GM12878 (cell line): ENCODE measurements around the gene PAXX. TPM values are rescaled to one million over a fixed set of nuclear protein-coding genes. Genes with fewer than 3 reads are reported as not detected.

Experiments
- BACH1 ChIP-seq: fragments of 450-650 bp; IDR thresholded peaks from 2 replicates; pipeline ENCODE4 v1.6.1; 2017; ENCODE audit warnings: mild to moderate bottlenecking, borderline replicate concordance
- BCL3 ChIP-seq: IDR thresholded peaks from 2 replicates; pipeline ENCODE4 v1.6.1; 2011; ENCODE audit warnings: borderline replicate concordance, low read depth, mild to moderate bottlenecking, moderate library complexity, low read length; ENCODE audit not compliant: insufficient read depth, poor library complexity, severe bottlenecking
- BHLHE40 ChIP-seq, 2 experiments: fragments of 450-650 bp in 1 of 2; IDR thresholded peaks; 2 replicates each; pipeline ENCODE4 v1.6.1; 2011 to 2017; ENCODE audit warnings: low read depth in 2 of 2, borderline replicate concordance in 1 of 2, improper control_type of control experiment in 1 of 2, low read length in 1 of 2, mild to moderate bottlenecking in 1 of 2
- GATAD2B ChIP-seq: fragments of 450-650 bp; conservative IDR thresholded peaks from 2 replicates; pipeline ENCODE4 v1.6.1; 2017; ENCODE audit warnings: low read depth, mild to moderate bottlenecking, moderate library complexity
- JUND ChIP-seq: IDR thresholded peaks from 2 replicates; pipeline ENCODE4 v1.6.1; 2012; ENCODE audit warnings: low read depth, mild to moderate bottlenecking, low read length, improper control_type of control experiment, moderate library complexity
- LARP7 ChIP-seq: fragments of 450-650 bp; IDR thresholded peaks from 2 replicates; pipeline ENCODE4 v1.6.1; 2017; ENCODE audit warnings: mild to moderate bottlenecking
- NFYB ChIP-seq: IDR thresholded peaks from 2 replicates; pipeline ENCODE4 v1.6.1; 2011; ENCODE audit warnings: low read depth, mild to moderate bottlenecking, low read length, improper control_type of control experiment, moderate library complexity; ENCODE audit not compliant: insufficient read depth
- NR2C1 ChIP-seq: fragments of 450-650 bp; IDR thresholded peaks from 2 replicates; pipeline ENCODE4 v1.6.1; 2017; ENCODE audit warnings: antibody characterized with exemption, mild to moderate bottlenecking, moderate library complexity
- POLR2AphosphoS2 ChIP-seq: IDR thresholded peaks from 2 replicates; pipeline ENCODE4 v1.6.1; 2011; ENCODE audit warnings: low read depth, mild to moderate bottlenecking, low read length, improper control_type of control experiment, moderate library complexity
- RBBP5 ChIP-seq: fragments of 200-600 bp; sonication (generic); conservative IDR thresholded peaks from 2 replicates; pipeline ENCODE4 v1.6.1; 2016
- REST ChIP-seq: IDR thresholded peaks from 2 replicates; pipeline ENCODE4 v1.6.1; 2012; ENCODE audit warnings: mild to moderate bottlenecking, low read depth, low read length
- RFX5 ChIP-seq: IDR thresholded peaks from 2 replicates; pipeline ENCODE4 v1.6.1; 2011; ENCODE audit warnings: low read depth, low read length, improper control_type of control experiment
- SMARCA5 ChIP-seq: fragments of 450-650 bp; IDR thresholded peaks from 2 replicates; pipeline ENCODE4 v1.6.1; 2017; ENCODE audit warnings: mild to moderate bottlenecking
- SREBF2 ChIP-seq: IDR thresholded peaks from 2 replicates; pipeline ENCODE4 v1.6.1; 2012; ENCODE audit warnings: mild to moderate bottlenecking, low read length
- SUZ12 ChIP-seq: fragments of 200-600 bp; sonication (generic); IDR thresholded peaks from one replicate; pipeline ENCODE4 v1.6.1; 2018; ENCODE audit warnings: antibody characterized with exemption, mild to moderate bottlenecking; ENCODE audit not compliant: unreplicated experiment
- TARDBP ChIP-seq: IDR thresholded peaks from 2 replicates; pipeline ENCODE4 v1.6.1; 2016; ENCODE audit warnings: borderline replicate concordance
- TCF3 ChIP-seq: IDR thresholded peaks from 2 replicates; pipeline ENCODE4 v1.6.1; 2012; ENCODE audit warnings: low read depth, mild to moderate bottlenecking, low read length, borderline replicate concordance; ENCODE audit not compliant: insufficient read depth
- polyA plus RNA-seq, 11 experiments: library from polyadenylated mRNA; depleted of rRNA in 4 of 11; unstranded in 6 of 11; stranded (reverse) in 5 of 11; fragments of >200 nt; fragmentation: Nextera tagmentation in 4 of 11; fragmentation: Illumina TruSeq in 1 of 11; extraction: Ambion mirVana in 4 of 11; extraction: Trizol in 1 of 11; gene quantifications; 1 replicate in 1 of 11; 2 replicates in 10 of 11; pipeline versions ENCODE4 v1.2.1 to v1.2.3, GENCODE V29; 2011 to 2016; ENCODE audit warnings: inconsistent platforms in 2 of 11, missing spikeins in 2 of 11, low read depth in 1 of 11
- total RNA-seq, 4 experiments: library from RNA; depleted of rRNA in 3 of 4; stranded (reverse); fragments of >200 nt in 3 of 4; fragmentation: Illumina TruSeq in 1 of 4; extraction: Trizol in 1 of 4; gene quantifications; 2 replicates each; pipeline versions ENCODE4 v1.2.1 to v1.2.3, GENCODE V29; 2013 to 2021
- TF ChIP-seq, protein P1 (sequence below): fragments of 450-650 bp; IDR thresholded peaks from 2 replicates; pipeline ENCODE4 v1.6.1; 2017; ENCODE audit warnings: antibody characterized with exemption, mild to moderate bottlenecking, moderate library complexity
- TF ChIP-seq, protein P2 (sequence below): fragments of 450-650 bp; IDR thresholded peaks from 2 replicates; pipeline ENCODE4 v1.6.1; 2016; ENCODE audit warnings: mild to moderate bottlenecking
- TF ChIP-seq, protein P3 (sequence below): IDR thresholded peaks from 2 replicates; pipeline ENCODE4 v1.6.1; 2012; ENCODE audit warnings: low read depth, low read length, improper control_type of control experiment

The PAXX gene
- total and polyA plus RNA-seq, 10 of the 15 experiments (the other 5 are each of a cell fraction or from before 2014, with no cell fraction given): 0.18 to 60.6 (median 29.5) TPM

DNA sequence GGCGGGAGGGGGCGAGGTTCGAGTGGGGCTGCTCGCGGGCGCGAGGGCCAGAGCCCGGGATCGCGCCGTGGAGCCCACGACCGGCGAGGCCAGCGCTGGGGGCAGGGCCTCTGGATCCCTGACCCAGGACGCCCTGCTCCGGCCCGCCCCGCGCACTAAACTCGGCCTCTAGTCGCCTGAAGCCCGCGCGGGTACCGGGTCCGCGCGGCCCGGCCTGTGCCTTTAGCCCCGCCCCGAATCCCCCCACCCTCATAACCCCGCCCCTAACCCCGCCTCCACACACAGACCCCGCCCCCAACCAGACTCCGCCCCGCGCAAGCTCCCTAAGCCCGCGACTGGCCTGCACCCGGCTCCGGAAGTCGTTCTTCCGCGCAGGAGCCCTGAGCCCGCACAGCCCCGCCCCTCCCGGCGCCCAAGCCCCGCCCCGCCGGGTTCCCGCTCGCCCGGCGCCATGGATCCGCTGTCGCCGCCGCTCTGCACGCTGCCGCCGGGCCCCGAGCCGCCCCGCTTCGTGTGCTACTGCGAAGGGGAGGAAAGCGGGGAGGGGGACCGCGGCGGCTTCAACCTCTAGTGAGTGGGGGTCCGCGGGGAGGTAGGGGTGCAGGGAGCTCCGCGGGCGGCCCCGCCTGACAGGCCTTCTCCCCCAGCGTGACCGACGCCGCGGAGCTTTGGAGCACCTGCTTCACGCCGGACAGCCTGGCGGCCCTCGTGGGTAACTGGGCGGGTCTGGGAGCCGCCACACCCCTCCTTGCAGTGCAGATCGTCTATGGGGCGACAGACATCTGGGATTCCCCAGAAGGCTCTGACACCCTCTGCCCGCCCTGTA lies at the start of gene PAXX (continued):
- TF ChIP-seq, protein P1, sequence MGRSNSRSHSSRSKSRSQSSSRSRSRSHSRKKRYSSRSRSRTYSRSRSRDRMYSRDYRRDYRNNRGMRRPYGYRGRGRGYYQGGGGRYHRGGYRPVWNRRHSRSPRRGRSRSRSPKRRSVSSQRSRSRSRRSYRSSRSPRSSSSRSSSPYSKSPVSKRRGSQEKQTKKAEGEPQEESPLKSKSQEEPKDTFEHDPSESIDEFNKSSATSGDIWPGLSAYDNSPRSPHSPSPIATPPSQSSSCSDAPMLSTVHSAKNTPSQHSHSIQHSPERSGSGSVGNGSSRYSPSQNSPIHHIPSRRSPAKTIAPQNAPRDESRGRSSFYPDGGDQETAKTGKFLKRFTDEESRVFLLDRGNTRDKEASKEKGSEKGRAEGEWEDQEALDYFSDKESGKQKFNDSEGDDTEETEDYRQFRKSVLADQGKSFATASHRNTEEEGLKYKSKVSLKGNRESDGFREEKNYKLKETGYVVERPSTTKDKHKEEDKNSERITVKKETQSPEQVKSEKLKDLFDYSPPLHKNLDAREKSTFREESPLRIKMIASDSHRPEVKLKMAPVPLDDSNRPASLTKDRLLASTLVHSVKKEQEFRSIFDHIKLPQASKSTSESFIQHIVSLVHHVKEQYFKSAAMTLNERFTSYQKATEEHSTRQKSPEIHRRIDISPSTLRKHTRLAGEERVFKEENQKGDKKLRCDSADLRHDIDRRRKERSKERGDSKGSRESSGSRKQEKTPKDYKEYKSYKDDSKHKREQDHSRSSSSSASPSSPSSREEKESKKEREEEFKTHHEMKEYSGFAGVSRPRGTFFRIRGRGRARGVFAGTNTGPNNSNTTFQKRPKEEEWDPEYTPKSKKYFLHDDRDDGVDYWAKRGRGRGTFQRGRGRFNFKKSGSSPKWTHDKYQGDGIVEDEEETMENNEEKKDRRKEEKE: no peak
- TF ChIP-seq RFX5 (no peak), REST (no peak), SUZ12 (no peak), BHLHE40 (IDR thresholded peaks at IDR 0.05; ENCODE audit: borderline replicate concordance in 1 of 2, low read depth in 2 of 2, low read length in 1 of 2) (peak in 1 of 2 experiments; percentile 68; a peak in 2 of 4 replicates), JUND (no peak), TARDBP (no peak), SREBF2 (no peak), NR2C1 (no peak), NFYB (no peak), TCF3 (0 out of 2 replicates have a peak, but pooled peaks have one; percentile 54), POLR2AphosphoS2 (0 out of 2 replicates have a peak, but pooled peaks have one; percentile 26), GATAD2B (0 out of 2 replicates have a peak, but pooled peaks have one; percentile 35), BCL3 (no peak), BACH1 (peak; percentile 68; the same call in 1 of the 2 replicates), LARP7 (peak; percentile 82), RBBP5 (no peak), SMARCA5 (peak; percentile 72)
- TF ChIP-seq, protein P2, sequence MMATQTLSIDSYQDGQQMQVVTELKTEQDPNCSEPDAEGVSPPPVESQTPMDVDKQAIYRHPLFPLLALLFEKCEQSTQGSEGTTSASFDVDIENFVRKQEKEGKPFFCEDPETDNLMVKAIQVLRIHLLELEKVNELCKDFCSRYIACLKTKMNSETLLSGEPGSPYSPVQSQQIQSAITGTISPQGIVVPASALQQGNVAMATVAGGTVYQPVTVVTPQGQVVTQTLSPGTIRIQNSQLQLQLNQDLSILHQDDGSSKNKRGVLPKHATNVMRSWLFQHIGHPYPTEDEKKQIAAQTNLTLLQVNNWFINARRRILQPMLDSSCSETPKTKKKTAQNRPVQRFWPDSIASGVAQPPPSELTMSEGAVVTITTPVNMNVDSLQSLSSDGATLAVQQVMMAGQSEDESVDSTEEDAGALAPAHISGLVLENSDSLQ: peak; percentile 40
- TF ChIP-seq, protein P3, sequence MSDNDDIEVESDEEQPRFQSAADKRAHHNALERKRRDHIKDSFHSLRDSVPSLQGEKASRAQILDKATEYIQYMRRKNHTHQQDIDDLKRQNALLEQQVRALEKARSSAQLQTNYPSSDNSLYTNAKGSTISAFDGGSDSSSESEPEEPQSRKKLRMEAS: peak; percentile 81
